RWPE1 (cell line): ENCODE results near the gene GRID2.

Experiments used
- CTCF ChIA-PET: fragments of 350-600 bp; sonication (Branson Sonifier 250); formaldehyde crosslinking; extraction: SDS; loops from one replicate; lab custom pipeline; 2021; lab: Yijun Ruan, JAX
- POLR2A ChIA-PET: fragments of 400-600 bp; formaldehyde crosslinking; extraction: SDS; loops from one replicate; lab custom pipeline; 2020; ENCODE audit warnings: antibody characterized with exemption; ENCODE audit not compliant: low non-redundant PET; lab: Yijun Ruan, JAX
- DNase-seq: peaks from one replicate; pipeline ENCODE4 v3.0.0; 2012; ENCODE audit warnings: low spot score
- H3K27ac ChIP-seq: fragments of 450-650 bp; 2 replicates; pipeline ENCODE4 v1.5.1; 2017
- TF ChIP-seq, protein P1 (sequence below): fragments of 450-650 bp; conservative IDR thresholded peaks from 2 replicates; pipeline ENCODE4 v1.5.1; 2017; ENCODE audit warnings: low read depth, mild to moderate bottlenecking

Gene GRID2

DNA sequence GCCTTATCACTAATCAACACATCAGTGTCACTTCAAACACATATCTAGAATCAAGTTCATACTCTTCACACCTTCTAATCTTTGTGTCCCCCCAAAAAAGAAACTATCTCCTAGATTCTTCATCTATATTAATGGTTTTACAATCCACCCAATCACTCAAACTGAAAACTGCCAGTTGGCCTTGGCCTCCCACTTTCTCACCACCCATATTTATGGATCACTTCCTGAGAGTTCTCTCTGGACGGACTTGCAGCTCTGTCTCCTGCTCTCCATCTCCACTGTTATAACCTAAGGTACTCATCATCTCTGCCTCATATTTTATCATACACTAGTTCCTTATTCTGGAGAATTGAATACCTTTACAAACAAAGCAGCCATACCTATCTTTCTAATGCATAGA, 1418.7 kb downstream of the GRID2 start:
- DNase-seq: no peak
- TF ChIP-seq, protein P1, sequence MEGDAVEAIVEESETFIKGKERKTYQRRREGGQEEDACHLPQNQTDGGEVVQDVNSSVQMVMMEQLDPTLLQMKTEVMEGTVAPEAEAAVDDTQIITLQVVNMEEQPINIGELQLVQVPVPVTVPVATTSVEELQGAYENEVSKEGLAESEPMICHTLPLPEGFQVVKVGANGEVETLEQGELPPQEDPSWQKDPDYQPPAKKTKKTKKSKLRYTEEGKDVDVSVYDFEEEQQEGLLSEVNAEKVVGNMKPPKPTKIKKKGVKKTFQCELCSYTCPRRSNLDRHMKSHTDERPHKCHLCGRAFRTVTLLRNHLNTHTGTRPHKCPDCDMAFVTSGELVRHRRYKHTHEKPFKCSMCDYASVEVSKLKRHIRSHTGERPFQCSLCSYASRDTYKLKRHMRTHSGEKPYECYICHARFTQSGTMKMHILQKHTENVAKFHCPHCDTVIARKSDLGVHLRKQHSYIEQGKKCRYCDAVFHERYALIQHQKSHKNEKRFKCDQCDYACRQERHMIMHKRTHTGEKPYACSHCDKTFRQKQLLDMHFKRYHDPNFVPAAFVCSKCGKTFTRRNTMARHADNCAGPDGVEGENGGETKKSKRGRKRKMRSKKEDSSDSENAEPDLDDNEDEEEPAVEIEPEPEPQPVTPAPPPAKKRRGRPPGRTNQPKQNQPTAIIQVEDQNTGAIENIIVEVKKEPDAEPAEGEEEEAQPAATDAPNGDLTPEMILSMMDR: no peak
- ChIA-PET POLR2A (interaction anchor here (0.6 kb wide), 1 partner anchor 17 kb away, joined by 7 read pairs; no protein-coding TSS in a partner anchor), CTCF (interaction anchor here (0.5 kb wide), 1 partner anchor 449 kb away, joined by 5 read pairs; no protein-coding TSS in a partner anchor)
- no peak overlapping the region for H3K27ac ChIP-seq

DNA sequence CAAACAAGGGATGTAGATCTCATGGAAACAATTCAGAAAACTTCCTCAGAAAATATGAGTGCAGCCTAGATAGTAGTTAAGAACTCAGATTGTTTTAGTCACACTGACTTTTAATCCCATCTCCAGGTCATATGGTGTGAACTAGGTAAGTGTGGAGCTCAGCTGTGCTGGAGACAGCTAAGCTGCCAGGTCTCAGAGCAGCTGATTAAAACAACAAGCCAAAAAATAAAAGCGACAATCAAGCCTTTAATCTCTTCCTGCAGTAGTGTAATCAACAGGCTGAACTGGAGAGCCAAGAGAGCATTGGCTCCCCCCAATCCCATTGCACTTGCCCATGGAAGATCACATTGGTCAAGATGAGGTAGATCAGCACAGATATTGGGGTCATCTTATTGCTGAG, 1426.5 kb downstream of the GRID2 start:
- TF ChIP-seq, protein P1: no peak
- CTCF ChIA-PET: no interaction called here
- no peak overlapping the region for H3K27ac ChIP-seq
- DNase-seq: no peak
- POLR2A ChIA-PET: no interaction called here

DNA sequence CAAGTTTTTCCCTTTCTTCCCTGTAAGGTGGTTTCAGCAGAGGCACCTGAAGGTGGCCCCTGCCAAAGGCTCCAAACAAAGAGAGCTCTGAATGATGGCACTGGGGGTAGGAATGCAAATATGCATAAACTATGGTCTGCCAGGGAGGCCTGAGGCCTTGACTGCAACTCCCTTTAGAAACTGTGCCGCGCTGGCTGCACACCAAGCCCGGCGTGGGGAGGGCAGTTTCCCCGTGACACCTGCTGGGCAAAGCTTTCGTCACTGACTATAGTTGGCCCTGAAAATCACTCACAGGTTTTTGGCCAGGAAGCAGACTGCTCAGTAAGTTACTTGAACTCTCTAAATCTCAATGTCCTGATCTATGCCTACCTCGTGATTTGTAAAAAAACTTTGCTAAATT, 1427.0 kb downstream of the GRID2 start:
- POLR2A ChIA-PET: no interaction called here
- H3K27ac ChIP-seq: no peak overlapping the region
- TF ChIP-seq, protein P1: no peak
- CTCF ChIA-PET: no interaction called here
- no peak for DNase-seq

DNA sequence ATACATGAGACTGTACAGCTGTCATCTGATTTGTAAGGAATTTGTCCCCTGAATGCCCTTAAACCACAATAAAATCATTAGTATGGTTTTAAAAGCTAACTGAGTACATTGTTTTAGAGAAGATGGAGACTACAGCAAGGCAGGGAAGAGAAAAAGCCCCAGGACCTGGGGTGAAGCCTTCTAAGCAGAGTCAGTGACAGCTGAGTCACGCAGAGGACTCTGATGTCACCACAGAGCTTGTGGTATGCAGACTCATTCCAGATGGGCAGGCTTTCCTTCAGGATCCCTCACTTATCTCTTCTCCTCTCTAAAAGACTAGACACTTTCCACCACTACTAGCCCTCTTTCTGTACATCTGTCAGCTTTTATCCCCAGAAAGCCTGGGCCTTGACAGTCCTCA, 1427.7 kb downstream of the GRID2 start:
- CTCF ChIA-PET: interaction anchor here (0.6 kb wide), 1 partner anchor 1135 kb away, joined by 4 read pairs; no protein-coding TSS in a partner anchor
- POLR2A ChIA-PET: no interaction called here
- no peak overlapping the region for H3K27ac ChIP-seq
- TF ChIP-seq, protein P1: no peak
- DNase-seq: no peak

DNA sequence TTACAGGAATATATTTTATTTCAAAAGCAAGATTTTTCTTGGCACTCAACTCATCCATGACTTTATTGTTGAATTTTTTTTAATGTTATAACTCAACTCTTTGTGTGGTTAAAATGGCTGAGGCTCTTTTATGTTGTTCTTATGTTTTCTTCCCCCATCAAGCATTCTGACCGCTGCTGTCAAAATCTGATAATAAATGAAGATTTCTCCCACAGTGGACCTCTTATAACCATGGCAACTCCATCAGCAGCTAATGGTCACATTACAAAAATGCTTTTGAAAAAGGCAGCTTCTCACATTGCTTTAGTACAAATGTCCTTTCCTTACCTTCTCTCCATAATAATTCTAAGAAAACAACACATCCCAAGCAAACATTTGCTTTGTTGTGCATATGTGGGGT, 1428.7 kb downstream of the GRID2 start:
- TF ChIP-seq, protein P1: no peak
- H3K27ac ChIP-seq: no peak overlapping the region
- CTCF ChIA-PET: no interaction called here
- POLR2A ChIA-PET: no interaction called here
- no peak for DNase-seq

DNA sequence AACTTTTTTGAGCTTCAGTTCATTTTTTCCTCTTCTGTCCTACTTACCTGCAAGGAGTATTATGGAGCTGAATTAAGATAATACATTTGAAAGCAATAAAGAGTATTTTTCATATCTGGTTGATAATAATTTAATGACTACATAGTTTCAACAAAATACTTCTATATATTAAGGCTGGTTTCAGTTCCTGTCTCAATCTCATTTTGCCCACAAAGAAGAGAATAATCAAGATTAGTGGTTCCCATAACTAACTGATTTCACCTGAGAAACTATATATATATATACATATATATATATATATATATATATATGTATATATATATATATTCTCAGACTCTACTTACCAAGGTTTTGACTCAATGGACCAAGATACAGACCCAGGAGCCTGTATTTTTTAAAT, 1437.1 kb downstream of the GRID2 start:
- H3K27ac ChIP-seq: no peak overlapping the region
- DNase-seq: no peak
- POLR2A ChIA-PET: no interaction called here
- CTCF ChIA-PET: interaction anchor here (0.7 kb wide), 1 partner anchor 583 kb away, joined by 3 read pairs; no protein-coding TSS in a partner anchor
- TF ChIP-seq, protein P1: no peak
